ENCODE measurements around the gene SPTLC3. TPM values are rescaled to one million over a fixed set of nuclear protein-coding genes. Genes with fewer than 3 reads are reported as not detected.

SPTLC3 gene
- total and polyA plus RNA-seq, 2 experiments from 2014 or later: 0.52 to 0.66 TPM

DNA sequence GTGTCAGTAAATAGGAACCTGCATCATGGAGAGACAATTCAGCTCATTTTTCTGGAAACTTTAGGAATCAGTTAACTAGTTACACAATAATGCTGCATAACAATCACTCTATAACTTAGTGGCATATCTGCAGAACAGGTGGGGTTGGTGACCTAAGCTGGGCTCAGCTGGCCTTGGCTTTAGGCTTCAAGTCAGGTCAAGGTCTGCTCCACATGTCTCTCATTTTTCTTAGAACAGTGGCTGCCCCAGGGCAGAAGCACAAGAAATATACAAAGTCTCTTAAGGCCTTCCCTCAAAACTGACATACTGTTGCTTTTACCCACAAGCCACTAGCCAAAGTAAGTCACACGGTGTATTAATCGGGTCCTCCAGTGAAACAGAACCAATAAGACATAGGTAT lies 198.2 kb downstream of the SPTLC3 start:
- Mint-ChIP-seq H3K4me3 (no peak overlapping the region), H3K4me1 (peaks cover 3% of the 10 kb centered on the region; the same call in 1 of the 3 replicates), H3K36me3 (ENCODE audit: low read depth) (no peaks in the 10 kb centered on the region), H3K9me3 (no peaks in the 10 kb centered on the region), H3K27ac (no peak overlapping the region), H3K27me3 (ENCODE audit: insufficient read depth, low read depth, poor library complexity) (peaks cover 6% of the 10 kb centered on the region)
- no peaks in the 10 kb centered on the region for H3K27me3 ChIP-seq (ENCODE audit: insufficient read depth)
- H3K27ac ChIP-seq (ENCODE audit: low read depth): no peak overlapping the region
- no peaks in the 10 kb centered on the region for H3K4me1 ChIP-seq (ENCODE audit: insufficient read depth)
- no peaks in the 10 kb centered on the region for H4K20me1 ChIP-seq (replicated peaks; ENCODE audit: insufficient read depth)
- H3K4me3 ChIP-seq: no peak overlapping the region
- no peaks in the 10 kb centered on the region for H3F3A ChIP-seq (replicated peaks; ENCODE audit: low read depth)
- no peak overlapping the region for H2AFZ ChIP-seq
- 0 out of 2 replicates have a peak, but pooled peaks cover 2% of the 10 kb centered on the region for H3K9me2 ChIP-seq (ENCODE audit: insufficient read depth)
- DNase-seq (ENCODE audit: low spot score): no peak
- no peaks in the 10 kb centered on the region for H3K36me3 ChIP-seq (ENCODE audit: insufficient read depth)
- H3K4me2 ChIP-seq: no peak overlapping the region
- no peak for TF ChIP-seq NANOG (IDR thresholded peaks at IDR 0.05; ENCODE audit: borderline replicate concordance)
- no peak for TF ChIP-seq ZNF331 (CRISPR knock-in tag; IDR thresholded peaks at IDR 0.05; ENCODE audit: low read depth)
- TF ChIP-seq REST (IDR thresholded peaks at IDR 0.05; ENCODE audit: unreplicated experiment): no peak
- H3K79me2 ChIP-seq (replicated peaks; ENCODE audit: insufficient read depth): no peaks in the 10 kb centered on the region
- no peak for ATAC-seq

DNA sequence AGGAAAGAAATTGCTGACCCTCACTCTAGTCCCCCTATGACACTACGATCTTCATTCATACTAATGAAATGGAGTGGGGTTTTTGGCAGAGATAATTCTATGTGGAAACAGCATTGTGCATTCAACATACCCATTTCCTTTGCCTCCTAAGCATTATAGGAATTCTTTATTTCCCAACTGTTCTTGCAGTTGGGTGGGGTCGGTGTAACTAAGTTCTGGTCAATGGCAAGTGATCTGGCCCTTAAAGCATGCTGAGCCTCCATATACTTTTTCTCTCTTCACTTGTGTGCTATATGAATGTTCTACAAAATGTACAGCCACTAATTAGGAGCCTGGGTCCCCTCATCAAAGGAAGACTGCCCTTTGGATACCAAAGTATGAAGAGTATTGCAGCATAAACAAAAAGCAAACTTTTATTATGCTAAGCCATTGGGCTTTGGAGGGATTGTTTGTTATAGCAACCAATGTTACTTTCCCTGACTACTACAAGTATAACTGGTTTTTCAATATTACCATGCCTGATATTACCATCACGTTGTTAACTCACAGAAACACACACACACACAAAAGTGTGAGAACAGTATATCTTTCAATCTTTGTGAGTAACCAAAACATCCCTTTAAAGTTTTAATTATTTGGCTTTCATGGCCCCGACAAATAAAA lies 203.3 kb downstream of the SPTLC3 start:
- Histone ChIP-seq H3K4me2 (no peak overlapping the region), H3K4me1 (ENCODE audit: insufficient read depth) (no peaks in the 10 kb centered on the region), H3K27me3 (ENCODE audit: insufficient read depth) (peaks cover 12% of the 10 kb centered on the region), H3F3A (replicated peaks; ENCODE audit: low read depth) (no peaks in the 10 kb centered on the region), H3K79me2 (replicated peaks; ENCODE audit: insufficient read depth) (no peaks in the 10 kb centered on the region), H3K4me3 (no peak overlapping the region), H2AFZ (no peak overlapping the region), H3K36me3 (ENCODE audit: insufficient read depth) (no peaks in the 10 kb centered on the region), H3K27ac (ENCODE audit: low read depth) (no peak overlapping the region), H3K9me2 (ENCODE audit: insufficient read depth) (no peaks in the 10 kb centered on the region), H4K20me1 (replicated peaks; ENCODE audit: insufficient read depth) (no peaks in the 10 kb centered on the region)
- Mint-ChIP-seq H3K36me3 (ENCODE audit: low read depth) (no peaks in the 10 kb centered on the region), H3K4me3 (no peak overlapping the region), H3K4me1 (peaks cover 2% of the 10 kb centered on the region; the same call in 1 of the 3 replicates), H3K9me3 (no peaks in the 10 kb centered on the region), H3K27ac (no peak overlapping the region), H3K27me3 (ENCODE audit: insufficient read depth, low read depth, poor library complexity) (peaks cover 2% of the 10 kb centered on the region)
- no peak for ATAC-seq
- DNase-seq (ENCODE audit: low spot score): no peak
- no peak for TF ChIP-seq EZH2 (IDR thresholded peaks at IDR 0.05; ENCODE audit: low read depth, unreplicated experiment)
- TF ChIP-seq NANOG (IDR thresholded peaks at IDR 0.05; ENCODE audit: borderline replicate concordance): no peak
- TF ChIP-seq, protein P1, sequence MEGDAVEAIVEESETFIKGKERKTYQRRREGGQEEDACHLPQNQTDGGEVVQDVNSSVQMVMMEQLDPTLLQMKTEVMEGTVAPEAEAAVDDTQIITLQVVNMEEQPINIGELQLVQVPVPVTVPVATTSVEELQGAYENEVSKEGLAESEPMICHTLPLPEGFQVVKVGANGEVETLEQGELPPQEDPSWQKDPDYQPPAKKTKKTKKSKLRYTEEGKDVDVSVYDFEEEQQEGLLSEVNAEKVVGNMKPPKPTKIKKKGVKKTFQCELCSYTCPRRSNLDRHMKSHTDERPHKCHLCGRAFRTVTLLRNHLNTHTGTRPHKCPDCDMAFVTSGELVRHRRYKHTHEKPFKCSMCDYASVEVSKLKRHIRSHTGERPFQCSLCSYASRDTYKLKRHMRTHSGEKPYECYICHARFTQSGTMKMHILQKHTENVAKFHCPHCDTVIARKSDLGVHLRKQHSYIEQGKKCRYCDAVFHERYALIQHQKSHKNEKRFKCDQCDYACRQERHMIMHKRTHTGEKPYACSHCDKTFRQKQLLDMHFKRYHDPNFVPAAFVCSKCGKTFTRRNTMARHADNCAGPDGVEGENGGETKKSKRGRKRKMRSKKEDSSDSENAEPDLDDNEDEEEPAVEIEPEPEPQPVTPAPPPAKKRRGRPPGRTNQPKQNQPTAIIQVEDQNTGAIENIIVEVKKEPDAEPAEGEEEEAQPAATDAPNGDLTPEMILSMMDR (conservative IDR thresholded peaks at IDR 0.05; ENCODE audit: low read depth in 2 of 2): no peak
- TF ChIP-seq, protein P2, sequence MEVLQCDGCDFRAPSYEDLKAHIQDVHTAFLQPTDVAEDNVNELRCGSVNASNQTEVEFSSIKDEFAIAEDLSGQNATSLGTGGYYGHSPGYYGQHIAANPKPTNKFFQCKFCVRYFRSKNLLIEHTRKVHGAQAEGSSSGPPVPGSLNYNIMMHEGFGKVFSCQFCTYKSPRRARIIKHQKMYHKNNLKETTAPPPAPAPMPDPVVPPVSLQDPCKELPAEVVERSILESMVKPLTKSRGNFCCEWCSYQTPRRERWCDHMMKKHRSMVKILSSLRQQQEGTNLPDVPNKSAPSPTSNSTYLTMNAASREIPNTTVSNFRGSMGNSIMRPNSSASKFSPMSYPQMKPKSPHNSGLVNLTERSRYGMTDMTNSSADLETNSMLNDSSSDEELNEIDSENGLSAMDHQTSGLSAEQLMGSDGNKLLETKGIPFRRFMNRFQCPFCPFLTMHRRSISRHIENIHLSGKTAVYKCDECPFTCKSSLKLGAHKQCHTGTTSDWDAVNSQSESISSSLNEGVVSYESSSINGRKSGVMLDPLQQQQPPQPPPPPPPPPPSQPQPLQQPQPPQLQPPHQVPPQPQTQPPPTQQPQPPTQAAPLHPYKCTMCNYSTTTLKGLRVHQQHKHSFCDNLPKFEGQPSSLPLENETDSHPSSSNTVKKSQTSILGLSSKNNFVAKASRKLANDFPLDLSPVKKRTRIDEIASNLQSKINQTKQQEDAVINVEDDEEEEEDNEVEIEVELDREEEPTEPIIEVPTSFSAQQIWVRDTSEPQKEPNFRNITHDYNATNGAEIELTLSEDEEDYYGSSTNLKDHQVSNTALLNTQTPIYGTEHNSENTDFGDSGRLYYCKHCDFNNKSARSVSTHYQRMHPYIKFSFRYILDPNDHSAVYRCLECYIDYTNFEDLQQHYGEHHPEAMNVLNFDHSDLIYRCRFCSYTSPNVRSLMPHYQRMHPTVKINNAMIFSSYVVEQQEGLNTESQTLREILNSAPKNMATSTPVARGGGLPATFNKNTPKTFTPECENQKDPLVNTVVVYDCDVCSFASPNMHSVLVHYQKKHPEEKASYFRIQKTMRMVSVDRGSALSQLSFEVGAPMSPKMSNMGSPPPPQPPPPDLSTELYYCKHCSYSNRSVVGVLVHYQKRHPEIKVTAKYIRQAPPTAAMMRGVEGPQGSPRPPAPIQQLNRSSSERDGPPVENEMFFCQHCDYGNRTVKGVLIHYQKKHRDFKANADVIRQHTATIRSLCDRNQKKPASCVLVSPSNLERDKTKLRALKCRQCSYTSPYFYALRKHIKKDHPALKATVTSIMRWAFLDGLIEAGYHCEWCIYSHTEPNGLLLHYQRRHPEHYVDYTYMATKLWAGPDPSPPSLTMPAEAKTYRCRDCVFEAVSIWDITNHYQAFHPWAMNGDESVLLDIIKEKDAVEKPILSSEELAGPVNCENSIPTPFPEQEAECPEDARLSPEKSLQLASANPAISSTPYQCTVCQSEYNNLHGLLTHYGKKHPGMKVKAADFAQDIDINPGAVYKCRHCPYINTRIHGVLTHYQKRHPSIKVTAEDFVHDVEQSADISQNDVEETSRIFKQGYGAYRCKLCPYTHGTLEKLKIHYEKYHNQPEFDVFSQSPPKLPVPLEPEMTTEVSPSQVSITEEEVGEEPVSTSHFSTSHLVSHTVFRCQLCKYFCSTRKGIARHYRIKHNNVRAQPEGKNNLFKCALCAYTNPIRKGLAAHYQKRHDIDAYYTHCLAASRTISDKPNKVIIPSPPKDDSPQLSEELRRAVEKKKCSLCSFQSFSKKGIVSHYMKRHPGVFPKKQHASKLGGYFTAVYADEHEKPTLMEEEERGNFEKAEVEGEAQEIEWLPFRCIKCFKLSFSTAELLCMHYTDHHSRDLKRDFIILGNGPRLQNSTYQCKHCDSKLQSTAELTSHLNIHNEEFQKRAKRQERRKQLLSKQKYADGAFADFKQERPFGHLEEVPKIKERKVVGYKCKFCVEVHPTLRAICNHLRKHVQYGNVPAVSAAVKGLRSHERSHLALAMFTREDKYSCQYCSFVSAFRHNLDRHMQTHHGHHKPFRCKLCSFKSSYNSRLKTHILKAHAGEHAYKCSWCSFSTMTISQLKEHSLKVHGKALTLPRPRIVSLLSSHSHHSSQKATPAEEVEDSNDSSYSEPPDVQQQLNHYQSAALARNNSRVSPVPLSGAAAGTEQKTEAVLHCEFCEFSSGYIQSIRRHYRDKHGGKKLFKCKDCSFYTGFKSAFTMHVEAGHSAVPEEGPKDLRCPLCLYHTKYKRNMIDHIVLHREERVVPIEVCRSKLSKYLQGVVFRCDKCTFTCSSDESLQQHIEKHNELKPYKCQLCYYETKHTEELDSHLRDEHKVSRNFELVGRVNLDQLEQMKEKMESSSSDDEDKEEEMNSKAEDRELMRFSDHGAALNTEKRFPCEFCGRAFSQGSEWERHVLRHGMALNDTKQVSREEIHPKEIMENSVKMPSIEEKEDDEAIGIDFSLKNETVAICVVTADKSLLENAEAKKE (CRISPR knock-in tag; IDR thresholded peaks at IDR 0.05): no peak
- TF ChIP-seq STAT1 (IDR thresholded peaks at IDR 0.05; ENCODE audit: unreplicated experiment): no peak
- TF ChIP-seq ETS1 (IDR thresholded peaks at IDR 0.05): no peak
